HPDE6-E6E7 (cell line): ENCODE results near the gene HAPLN3.
A peak's percentile ranks its signal among the peaks of the same experiment; 100 is the strongest.

ENCODE experiments used
- DNase-seq: peaks from one replicate; pipeline ENCODE4 v3.0.0; 2011; ENCODE audit warnings: missing footprints; ENCODE audit errors: extremely low spot score

Gene HAPLN3

GRCh38 chr15:88911766-88912118 lies 16.4 kb upstream of the HAPLN3 start:
- DNase-seq = peak; percentile 78

- DNase-seq = no peak
These were observed 14.8 kb upstream of the HAPLN3 start for GRCh38 chr15:88909956-88910831.

GRCh38 chr15:88908697-88909621 lies 13.6 kb upstream of the HAPLN3 start:
- no peak for DNase-seq

- DNase-seq = no peak
These were observed 12.8 kb upstream of the HAPLN3 start for GRCh38 chr15:88908123-88908522.

- DNase-seq = no peak
These were observed 11.8 kb upstream of the HAPLN3 start for GRCh38 chr15:88907111-88907510.

- DNase-seq = no peak
These were observed 11.2 kb upstream of the HAPLN3 start for GRCh38 chr15:88906551-88906950.

- no peak for DNase-seq
These were observed 10.8 kb upstream of the HAPLN3 start for GRCh38 chr15:88906130-88906529.

GRCh38 chr15:88905576-88905975 lies 10.2 kb upstream of the HAPLN3 start:
- DNase-seq = no peak

GRCh38 chr15:88904624-88905327 lies 9.4 kb upstream of the HAPLN3 start:
- no peak for DNase-seq

- no peak for DNase-seq
These were observed 8.9 kb upstream of the HAPLN3 start for GRCh38 chr15:88904257-88904623.

- DNase-seq = no peak
These were observed 7.5 kb upstream of the HAPLN3 start for GRCh38 chr15:88902846-88903245.

- DNase-seq = no peak
These were observed 7.0 kb upstream of the HAPLN3 start for GRCh38 chr15:88902221-88902835.

- DNase-seq = no peak
These were observed 6.3 kb upstream of the HAPLN3 start for GRCh38 chr15:88901508-88902220.

GRCh38 chr15:88900982-88901418 lies 5.7 kb upstream of the HAPLN3 start:
- no peak for DNase-seq

GRCh38 chr15:88900309-88900981 lies 5.1 kb upstream of the HAPLN3 start:
- no peak for DNase-seq

GRCh38 chr15:88899251-88899650 lies 3.9 kb upstream of the HAPLN3 start:
- DNase-seq = no peak

- no peak for DNase-seq
These were observed 3.4 kb upstream of the HAPLN3 start for GRCh38 chr15:88898736-88899135.

GRCh38 chr15:88897456-88898194 lies 2.3 kb upstream of the HAPLN3 start:
- DNase-seq = peak; percentile 80

- no peak for DNase-seq
These were observed 1.8 kb upstream of the HAPLN3 start for GRCh38 chr15:88897142-88897455.
